ENCODE results near the gene ZSCAN1. TPM values are rescaled to one million over a fixed set of nuclear protein-coding genes. Genes with fewer than 3 reads are reported as not detected.
"Not testable (repeated sequence)": the region's sequence is repeated elsewhere in the genome, so short reads cannot be mapped to it uniquely, and the experiment has no call there.

ZSCAN1 gene
- polyA plus RNA-seq, 1 of the 3 experiments (the other 2 are of a cell fraction) = not detected

DNA sequence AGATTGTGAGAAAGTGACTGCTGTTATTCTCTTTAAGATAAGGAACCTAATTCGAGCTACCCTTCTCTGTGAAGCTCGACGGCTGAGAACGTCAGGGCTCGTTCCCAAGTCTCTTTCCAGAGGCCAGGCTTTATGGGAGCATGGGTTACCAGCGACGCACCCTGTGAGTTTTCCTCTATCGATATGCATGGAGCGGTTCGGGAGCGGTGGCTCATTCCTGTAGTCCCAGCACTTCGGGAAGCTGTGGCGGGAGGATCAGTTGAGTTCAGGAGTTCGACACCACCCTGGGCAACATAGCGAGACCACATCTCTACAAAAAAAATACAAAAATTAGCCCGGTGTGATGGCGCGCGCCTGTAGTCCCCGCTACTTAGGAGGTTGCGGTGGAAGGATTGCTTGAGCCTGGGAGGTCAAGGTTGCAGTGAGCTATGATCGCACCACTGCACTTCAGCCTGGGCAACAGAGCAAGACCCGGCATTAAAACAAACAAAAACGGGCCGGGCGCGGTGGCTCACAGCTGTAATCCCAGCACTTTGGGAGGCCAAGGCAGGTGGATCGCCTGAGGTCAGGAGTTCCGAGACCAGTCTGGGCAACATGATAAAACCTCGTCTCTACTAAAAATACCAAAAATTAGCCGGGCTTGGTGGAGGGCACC is 30.5 kb upstream of the ZSCAN1 start:
- 85% methylated on average over 31 of the region's 31 CpGs for WGBS (ENCODE audit: low lambda C conversion rate)
- CTCF ChIA-PET = interaction anchor here (0.6 to 1.7 kb wide), 4 partner anchors 14 to 1320 kb away, joined by 3 read pairs; no protein-coding TSS in a partner anchor

DNA sequence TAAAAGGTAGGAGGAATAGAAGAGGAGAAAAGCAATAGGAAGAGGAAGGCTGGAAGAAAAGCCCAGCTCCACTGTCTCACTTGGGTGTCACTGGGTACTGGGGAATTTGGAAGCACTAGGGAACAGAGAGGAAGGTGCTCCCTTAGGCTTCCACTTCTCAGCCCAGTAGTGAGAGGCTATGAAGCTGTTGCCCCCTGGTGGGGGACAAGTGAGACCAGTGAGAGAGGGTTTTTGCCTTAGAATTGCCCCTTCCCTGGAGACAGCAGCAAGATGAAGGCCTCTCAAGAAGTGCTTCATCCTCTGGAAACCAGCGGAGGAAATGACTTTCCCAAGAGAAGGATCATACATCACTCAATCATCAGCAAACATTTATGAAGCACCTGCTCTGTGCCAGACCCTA is 26.5 kb upstream of the ZSCAN1 start:
- Histone ChIP-seq H3K4me2 (no peak overlapping the region), H3K9me2 (no peaks in the 10 kb centered on the region), H3K9me3 (peaks cover 3% of the 10 kb centered on the region), H3K79me2 (ENCODE audit: insufficient read depth) (no peaks in the 10 kb centered on the region), H3K27me3 (ENCODE audit: insufficient read depth) (no peaks in the 10 kb centered on the region), H3K4me1 (ENCODE audit: control insufficient read depth in 1 of 2, insufficient read depth in 2 of 2, low read depth in 1 of 2, low read length in 1 of 2) (no peaks in the 10 kb centered on the region), H3F3A (replicated peaks; ENCODE audit: insufficient read depth) (no peaks in the 10 kb centered on the region), H2AFZ (ENCODE audit: low read depth) (no peak overlapping the region), H3K4me3 (ENCODE audit: low read depth in 2 of 2, low read length in 1 of 2) (no peak overlapping the region), H4K20me1 (ENCODE audit: insufficient read depth) (no peaks in the 10 kb centered on the region), H3K9ac (no peak overlapping the region), H3K36me3 (replicated peaks in 1 of 2; ENCODE audit: control insufficient read depth in 1 of 2, insufficient read depth in 2 of 2, low read length in 1 of 2) (no peaks in the 10 kb centered on the region), H3K27ac (ENCODE audit: low read depth in 2 of 2, low read length in 1 of 2) (no peak overlapping the region)
- ChIA-PET POLR2A (no interaction called here), CTCF (no interaction called here)
- 58% methylated on average over 1 of the region's 1 CpG for WGBS (ENCODE audit: low lambda C conversion rate)
- no peak for TF ChIP-seq GABPA (IDR thresholded peaks at IDR 0.05; ENCODE audit: low read depth)
- no peak for TF ChIP-seq EP300 (IDR thresholded peaks at IDR 0.05; ENCODE audit: borderline replicate concordance in 1 of 2, low read depth in 1 of 2, low read length in 1 of 2)
- no peak for TF ChIP-seq SIN3A (IDR thresholded peaks at IDR 0.05; ENCODE audit: borderline replicate concordance, low read depth, low read length)
- no peak for TF ChIP-seq MXI1 (IDR thresholded peaks at IDR 0.05; ENCODE audit: low read depth, low read length)
- TF ChIP-seq EZH2phosphoT487 (IDR thresholded peaks at IDR 0.05; ENCODE audit: borderline replicate concordance, low read depth) = no peak
- no peak for DNase-seq

More for the DNA sequence above, 30.5 kb upstream of the ZSCAN1 start:
- H3K36me3 ChIP-seq (replicated peaks in 1 of 2; ENCODE audit: control insufficient read depth in 1 of 2, insufficient read depth in 2 of 2, low read length in 1 of 2) = peaks cover 19 to 22% of the 10 kb centered on the region in 2 experiments
- DNase-seq = no peak
- TF ChIP-seq RCOR1 (IDR thresholded peaks at IDR 0.05; ENCODE audit: low read length) (no peak), RAD21 (IDR thresholded peaks at IDR 0.05; ENCODE audit: low read length) (no peak), EP300 (IDR thresholded peaks at IDR 0.05; ENCODE audit: borderline replicate concordance in 1 of 2, low read depth in 1 of 2, low read length in 1 of 2) (no peak), TAF1 (IDR thresholded peaks at IDR 0.05; ENCODE audit: borderline replicate concordance, low read depth, low read length) (no peak), POLR2AphosphoS5 (IDR thresholded peaks at IDR 0.05; ENCODE audit: low read depth, low read length) (no peak), ELF1 (IDR thresholded peaks at IDR 0.05) (no peak), NRF1 (IDR thresholded peaks at IDR 0.05; ENCODE audit: low read depth, low read length) (no peak)
- TF ChIP-seq, protein P1, sequence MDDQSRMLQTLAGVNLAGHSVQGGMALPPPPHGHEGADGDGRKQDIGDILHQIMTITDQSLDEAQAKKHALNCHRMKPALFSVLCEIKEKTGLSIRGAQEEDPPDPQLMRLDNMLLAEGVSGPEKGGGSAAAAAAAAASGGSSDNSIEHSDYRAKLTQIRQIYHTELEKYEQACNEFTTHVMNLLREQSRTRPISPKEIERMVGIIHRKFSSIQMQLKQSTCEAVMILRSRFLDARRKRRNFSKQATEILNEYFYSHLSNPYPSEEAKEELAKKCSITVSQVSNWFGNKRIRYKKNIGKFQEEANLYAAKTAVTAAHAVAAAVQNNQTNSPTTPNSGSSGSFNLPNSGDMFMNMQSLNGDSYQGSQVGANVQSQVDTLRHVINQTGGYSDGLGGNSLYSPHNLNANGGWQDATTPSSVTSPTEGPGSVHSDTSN (IDR thresholded peaks at IDR 0.05) = no peak
- TF ChIP-seq, protein P2, sequence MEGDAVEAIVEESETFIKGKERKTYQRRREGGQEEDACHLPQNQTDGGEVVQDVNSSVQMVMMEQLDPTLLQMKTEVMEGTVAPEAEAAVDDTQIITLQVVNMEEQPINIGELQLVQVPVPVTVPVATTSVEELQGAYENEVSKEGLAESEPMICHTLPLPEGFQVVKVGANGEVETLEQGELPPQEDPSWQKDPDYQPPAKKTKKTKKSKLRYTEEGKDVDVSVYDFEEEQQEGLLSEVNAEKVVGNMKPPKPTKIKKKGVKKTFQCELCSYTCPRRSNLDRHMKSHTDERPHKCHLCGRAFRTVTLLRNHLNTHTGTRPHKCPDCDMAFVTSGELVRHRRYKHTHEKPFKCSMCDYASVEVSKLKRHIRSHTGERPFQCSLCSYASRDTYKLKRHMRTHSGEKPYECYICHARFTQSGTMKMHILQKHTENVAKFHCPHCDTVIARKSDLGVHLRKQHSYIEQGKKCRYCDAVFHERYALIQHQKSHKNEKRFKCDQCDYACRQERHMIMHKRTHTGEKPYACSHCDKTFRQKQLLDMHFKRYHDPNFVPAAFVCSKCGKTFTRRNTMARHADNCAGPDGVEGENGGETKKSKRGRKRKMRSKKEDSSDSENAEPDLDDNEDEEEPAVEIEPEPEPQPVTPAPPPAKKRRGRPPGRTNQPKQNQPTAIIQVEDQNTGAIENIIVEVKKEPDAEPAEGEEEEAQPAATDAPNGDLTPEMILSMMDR (IDR thresholded peaks at IDR 0.05) = no peak
- TF ChIP-seq, protein P3, sequence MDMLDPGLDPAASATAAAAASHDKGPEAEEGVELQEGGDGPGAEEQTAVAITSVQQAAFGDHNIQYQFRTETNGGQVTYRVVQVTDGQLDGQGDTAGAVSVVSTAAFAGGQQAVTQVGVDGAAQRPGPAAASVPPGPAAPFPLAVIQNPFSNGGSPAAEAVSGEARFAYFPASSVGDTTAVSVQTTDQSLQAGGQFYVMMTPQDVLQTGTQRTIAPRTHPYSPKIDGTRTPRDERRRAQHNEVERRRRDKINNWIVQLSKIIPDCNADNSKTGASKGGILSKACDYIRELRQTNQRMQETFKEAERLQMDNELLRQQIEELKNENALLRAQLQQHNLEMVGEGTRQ (IDR thresholded peaks at IDR 0.05; ENCODE audit: borderline replicate concordance, low read depth, low read length) = no peak
- TF ChIP-seq, protein P4, sequence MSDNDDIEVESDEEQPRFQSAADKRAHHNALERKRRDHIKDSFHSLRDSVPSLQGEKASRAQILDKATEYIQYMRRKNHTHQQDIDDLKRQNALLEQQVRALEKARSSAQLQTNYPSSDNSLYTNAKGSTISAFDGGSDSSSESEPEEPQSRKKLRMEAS (IDR thresholded peaks at IDR 0.05; ENCODE audit: low read depth) = no peak
- H3K9ac ChIP-seq = no peak overlapping the region
- H3K4me1 ChIP-seq (ENCODE audit: control insufficient read depth in 1 of 2, insufficient read depth in 2 of 2, low read depth in 1 of 2, low read length in 1 of 2) = no peaks in the 10 kb centered on the region; a peak in 1 of 4 replicates
- H3K27ac ChIP-seq (ENCODE audit: low read depth in 2 of 2, low read length in 1 of 2) = no peak overlapping the region; a peak in 1 of 4 replicates
- H3K9me2 ChIP-seq = no peaks in the 10 kb centered on the region
- H2AFZ ChIP-seq (ENCODE audit: low read depth) = peak overlapping the region; percentile 95
- peaks cover 5% of the 10 kb centered on the region; the same call in 1 of the 2 replicates for H3K79me2 ChIP-seq (ENCODE audit: insufficient read depth)
- peaks cover 9% of the 10 kb centered on the region for H3K9me3 ChIP-seq
- no peaks in the 10 kb centered on the region for H3F3A ChIP-seq (replicated peaks; ENCODE audit: insufficient read depth)
- H3K4me2 ChIP-seq = 0 out of 2 replicates have a peak overlapping the region, but pooled peaks have one; percentile 44
- peak overlapping the region; percentile 68 to 70 for H3K4me3 ChIP-seq (ENCODE audit: low read depth in 2 of 2, low read length in 1 of 2)
- H4K20me1 ChIP-seq (ENCODE audit: insufficient read depth) = no peaks in the 10 kb centered on the region
- H3K27me3 ChIP-seq (ENCODE audit: insufficient read depth) = no peaks in the 10 kb centered on the region
- POLR2A ChIA-PET = interaction anchor here (0.6 to 1.5 kb wide), 5 partner anchors 9 to 234 kb away, joined by 3 to 6 read pairs (median 5); partner anchors contain the start of genes ZNF135, ZNF274 and ZSCAN18

DNA sequence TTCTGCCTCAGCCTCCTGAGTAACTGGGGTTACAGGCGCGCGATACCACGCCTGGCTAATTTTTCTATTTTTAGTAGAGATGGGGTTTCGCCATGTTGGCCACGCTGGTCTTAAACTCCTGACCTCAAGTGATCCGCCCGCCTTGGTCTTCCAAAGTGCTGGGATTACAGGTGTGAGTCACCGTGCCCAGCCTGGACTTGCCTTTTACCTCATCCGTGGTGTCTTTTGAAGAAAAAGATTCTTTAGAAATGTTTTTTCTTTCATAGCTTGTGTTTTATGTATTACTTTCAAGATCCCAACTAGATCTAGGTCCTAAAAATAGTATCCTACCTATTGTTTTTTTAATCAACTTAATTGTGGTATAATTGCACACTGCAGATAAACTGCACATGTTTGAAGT is 24.9 kb upstream of the ZSCAN1 start:
- H3K4me1 ChIP-seq (ENCODE audit: control insufficient read depth in 1 of 2, insufficient read depth in 2 of 2, low read depth in 1 of 2, low read length in 1 of 2); H3K9me3 ChIP-seq; H2AFZ ChIP-seq (ENCODE audit: low read depth); CTCF ChIA-PET; POLR2A ChIA-PET; H3K9me2 ChIP-seq; H3K4me2 ChIP-seq; H3K9ac ChIP-seq; H3K4me3 ChIP-seq (ENCODE audit: low read depth in 2 of 2, low read length in 1 of 2); H4K20me1 ChIP-seq (ENCODE audit: insufficient read depth); H3K27me3 ChIP-seq (ENCODE audit: insufficient read depth); H3K79me2 ChIP-seq (ENCODE audit: insufficient read depth); H3K36me3 ChIP-seq (replicated peaks in 1 of 2; ENCODE audit: control insufficient read depth in 1 of 2, insufficient read depth in 2 of 2, low read length in 1 of 2); H3K27ac ChIP-seq (ENCODE audit: low read depth in 2 of 2, low read length in 1 of 2); H3F3A ChIP-seq (replicated peaks; ENCODE audit: insufficient read depth); DNase-seq: not testable (repeated sequence)
- 74% methylated on average over 10 of the region's 10 CpGs for WGBS (ENCODE audit: low lambda C conversion rate)

Data from SK-N-SH (cell line).